PFSK-1 (cell line): ENCODE results near the gene ZSCAN5A.

Experiments
- FOXP2 ChIP-seq: optimal IDR thresholded peaks from 2 replicates; pipeline ENCODE3; 2011; ENCODE audit warnings: borderline replicate concordance, control low read depth, inconsistent platforms; ENCODE audit not compliant: insufficient read depth; ENCODE audit errors: extremely low read length, extremely low read depth
- POLR2AphosphoS5 ChIP-seq: IDR thresholded peaks from 2 replicates; pipeline ENCODE4 v1.6.1; 2012; ENCODE audit warnings: low read depth, mild to moderate bottlenecking, control low read depth, low read length, moderate library complexity
- REST ChIP-seq, 2 experiments: IDR thresholded peaks; 2 replicates each; pipeline versions ENCODE4 v1.6.1 to v1.8.0; 2011 to 2012; ENCODE audit warnings: low read depth in 2 of 2, low read length in 2 of 2, control low read depth in 1 of 2, inconsistent platforms in 1 of 2, mild to moderate bottlenecking in 1 of 2, moderate library complexity in 1 of 2; ENCODE audit not compliant: insufficient read depth in 1 of 2
- SIN3A ChIP-seq: IDR thresholded peaks from 2 replicates; pipeline ENCODE4 v1.6.1; 2012; ENCODE audit warnings: mild to moderate bottlenecking, low read length, moderate library complexity, borderline replicate concordance; ENCODE audit not compliant: insufficient read depth
- TAF1 ChIP-seq: IDR thresholded peaks from 2 replicates; pipeline ENCODE4 v1.6.1; 2012; ENCODE audit warnings: low read length, control low read depth, borderline replicate concordance; ENCODE audit not compliant: insufficient read depth

Gene ZSCAN5A

GRCh38 chr19:56350416-56351045 lies 35.9 kb upstream of the ZSCAN5A start:
- no peak for TF ChIP-seq POLR2AphosphoS5
- no peak for TF ChIP-seq REST (IDR thresholded peaks at IDR 0.05; ENCODE audit: insufficient read depth in 1 of 2, low read depth in 2 of 2, low read length in 2 of 2)

- TF ChIP-seq POLR2AphosphoS5: no peak
- no peak for TF ChIP-seq SIN3A
- no peak for TF ChIP-seq TAF1
- no peak for TF ChIP-seq FOXP2
- no peak for TF ChIP-seq REST (IDR thresholded peaks at IDR 0.05; ENCODE audit: insufficient read depth in 1 of 2, low read depth in 2 of 2, low read length in 2 of 2)
These were observed 33.7 kb upstream of the ZSCAN5A start for GRCh38 chr19:56348289-56348877.

- TF ChIP-seq SIN3A: no peak
- no peak for TF ChIP-seq TAF1
- no peak for TF ChIP-seq FOXP2
These were observed 32.6 kb upstream of the ZSCAN5A start for GRCh38 chr19:56347163-56347778.

GRCh38 chr19:56341948-56342347 lies 27.3 kb upstream of the ZSCAN5A start:
- TF ChIP-seq FOXP2 (no peak), REST (IDR thresholded peaks at IDR 0.05; ENCODE audit: insufficient read depth in 1 of 2, low read depth in 2 of 2, low read length in 2 of 2) (no peak), SIN3A (no peak), TAF1 (no peak), POLR2AphosphoS5 (no peak)

- TF ChIP-seq REST (IDR thresholded peaks at IDR 0.05; ENCODE audit: insufficient read depth in 1 of 2, low read depth in 2 of 2, low read length in 2 of 2): no peak
- no peak for TF ChIP-seq FOXP2
- TF ChIP-seq SIN3A: no peak
- no peak for TF ChIP-seq TAF1
- TF ChIP-seq POLR2AphosphoS5: no peak
These were observed 18.9 kb upstream of the ZSCAN5A start for GRCh38 chr19:56333506-56333905.
